DND-41 (cell line): ENCODE results near the gene FCSK.
A peak's percentile ranks its signal among the peaks of the same experiment; 100 is the strongest.

Experiments
- ATAC-seq: fragments of 200-7000 bp; cut with Tn5 transposase; 3 replicates; pipeline ENCODE4 v1.9.1; 2021; ENCODE audit warnings: low read depth; ENCODE audit not compliant: insufficient read depth
- DNase-seq: peaks from one replicate; pipeline ENCODE4 v3.0.0-alpha.2; 2020
- H2AFZ ChIP-seq: 2 replicates; pipeline ENCODE4 v1.6.0; 2012; ENCODE audit warnings: low read depth, low read length
- H3K27ac ChIP-seq: 2 replicates; pipeline ENCODE4 v1.5.1; 2012; ENCODE audit warnings: low read length, inconsistent platforms
- H3K27me3 ChIP-seq: fragments of 200-600 bp; sonication (generic); 2 replicates; pipeline ENCODE4 v1.6.0; 2012; ENCODE audit warnings: low read length, mild to moderate bottlenecking, inconsistent platforms; ENCODE audit not compliant: insufficient read depth, poor library complexity
- H3K36me3 ChIP-seq: 2 replicates; pipeline ENCODE4 v1.5.1; 2012; ENCODE audit warnings: low read length, inconsistent platforms; ENCODE audit not compliant: insufficient read depth
- H3K4me1 ChIP-seq: 2 replicates; pipeline ENCODE4 v1.5.1; 2012; ENCODE audit warnings: mild to moderate bottlenecking, low read length; ENCODE audit not compliant: insufficient read depth
- H3K4me2 ChIP-seq: 2 replicates; pipeline ENCODE4 v1.6.0; 2012; ENCODE audit warnings: mild to moderate bottlenecking, moderate library complexity, low read length, inconsistent platforms; ENCODE audit not compliant: insufficient read depth
- H3K4me3 ChIP-seq, 2 experiments: fragments of 200-600 bp in 1 of 2; shearing (Covaris generic) in 1 of 2; 2 replicates each; pipeline ENCODE4 v1.5.1; 2012 to 2016; ENCODE audit warnings: inconsistent platforms in 2 of 2, low read length in 2 of 2, mild to moderate bottlenecking in 2 of 2, low read depth in 1 of 2, moderate library complexity in 1 of 2
- H3K79me2 ChIP-seq: 2 replicates; pipeline ENCODE4 v1.6.0; 2012; ENCODE audit warnings: low read length, inconsistent platforms; ENCODE audit not compliant: insufficient read depth
- H3K9ac ChIP-seq: 2 replicates; pipeline ENCODE4 v1.6.0; 2012; ENCODE audit warnings: low read depth, mild to moderate bottlenecking, inconsistent platforms, low read length, moderate library complexity
- H3K9me3 ChIP-seq: 2 replicates; pipeline ENCODE4 v1.5.1; 2012; ENCODE audit warnings: low read length, moderate library complexity, mild to moderate bottlenecking, inconsistent platforms; ENCODE audit not compliant: insufficient read depth, severe bottlenecking
- H4K20me1 ChIP-seq: 2 replicates; pipeline ENCODE4 v1.6.0; 2012; ENCODE audit warnings: low read length; ENCODE audit not compliant: insufficient read depth
- CTCF ChIP-seq: IDR thresholded peaks from 2 replicates; pipeline ENCODE4 v1.5.1; 2012; ENCODE audit warnings: borderline replicate concordance, low read length, moderate library complexity, mild to moderate bottlenecking; ENCODE audit not compliant: poor library complexity, severe bottlenecking; ENCODE audit errors: extremely low read depth
- EZH2 ChIP-seq: IDR thresholded peaks from 3 replicates; pipeline ENCODE4 v1.6.1; 2012; ENCODE audit warnings: borderline replicate concordance, low read depth, mild to moderate bottlenecking, moderate library complexity, low read length, inconsistent platforms; ENCODE audit not compliant: severe bottlenecking

Gene FCSK

GRCh38 chr16:70529051-70529777 is 74.8 kb downstream of the FCSK start:
- ATAC-seq = peak; percentile 46; the same call in 1 of the 3 replicates
- no peaks in the 10 kb centered on the region for H3K27me3 ChIP-seq
- H3K27ac ChIP-seq = 0 out of 2 replicates have a peak overlapping the region, but pooled peaks have one; percentile 16
- peak overlapping the region in 1 of 2 experiments; percentile 28; a peak in 1 of 4 replicates for H3K4me3 ChIP-seq
- DNase-seq = no peak
- H3K9me3 ChIP-seq = no peaks in the 10 kb centered on the region
- peaks cover 79% of the 10 kb centered on the region for H4K20me1 ChIP-seq
- TF ChIP-seq CTCF (peak; percentile 63), EZH2 (no peak)
- H3K9ac ChIP-seq = peak overlapping the region; percentile 8; the same call in 1 of the 2 replicates
- H3K36me3 ChIP-seq = peaks cover 92% of the 10 kb centered on the region
- peaks cover 51% of the 10 kb centered on the region for H3K4me1 ChIP-seq
- H2AFZ ChIP-seq = no peak overlapping the region
- H3K4me2 ChIP-seq = peak overlapping the region; percentile 53
- peaks cover 99% of the 10 kb centered on the region for H3K79me2 ChIP-seq
